IPS DF 4.7 (cell line): ENCODE results near the gene NRXN2.

ENCODE experiments used
- DNase-seq: peaks from one replicate; pipeline ENCODE4 v3.0.0-alpha.2; 2013; ENCODE audit warnings: low spot score; ENCODE audit errors: extremely low read depth

NRXN2 gene

DNA sequence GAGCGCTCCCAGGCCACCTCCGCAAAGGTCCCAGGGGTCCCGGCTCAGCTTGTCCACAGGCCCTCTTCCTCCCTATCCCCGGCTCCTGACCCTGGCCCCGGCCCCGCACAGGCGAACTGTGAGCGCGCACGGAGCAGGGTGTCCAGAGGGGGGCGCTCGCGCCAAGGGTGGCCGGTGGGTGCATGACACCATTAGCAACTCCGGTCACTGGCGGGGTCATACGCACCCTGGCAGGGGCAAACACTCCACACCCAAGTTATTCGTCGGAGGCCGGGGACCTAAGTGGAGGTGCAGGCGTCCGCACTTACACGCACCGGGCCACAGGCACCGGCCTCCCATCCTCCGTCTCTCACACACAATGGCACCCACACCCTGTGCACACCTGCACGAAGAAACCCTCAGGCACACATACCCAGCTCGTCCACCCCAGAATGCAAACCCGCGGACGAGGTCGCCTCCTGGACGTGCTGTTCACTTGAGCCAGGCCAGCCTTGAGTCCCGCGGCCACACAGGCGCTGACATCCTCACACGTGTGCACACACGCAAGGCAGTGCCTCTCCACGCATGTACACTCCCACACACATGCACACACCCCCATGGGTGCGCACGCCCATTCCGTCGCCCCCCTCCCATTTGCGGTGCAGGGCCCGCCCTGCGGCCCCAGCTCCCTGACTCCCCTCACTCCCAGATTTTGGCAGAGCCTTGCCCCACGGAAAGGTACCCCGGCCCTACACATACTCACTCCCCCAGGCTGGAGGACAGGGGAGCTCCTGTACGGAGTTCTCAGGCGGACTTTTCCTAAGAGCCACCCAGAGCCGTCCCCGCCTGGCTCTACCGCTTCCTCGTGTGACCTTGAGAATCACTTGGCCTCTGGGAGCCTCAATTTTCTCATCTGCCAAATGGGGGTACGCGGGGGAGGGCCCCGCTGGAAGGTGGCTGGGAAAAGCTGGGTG, 20.9 kb upstream of the NRXN2 start, which contains the start of gene RASGRP2:
RASGRP2 (minus strand) TSS at position 552 of the 953 bp plus-strand sequence. CDS start 1,276 bp downstream, outside the sequence.
- DNase-seq: no peak

DNA sequence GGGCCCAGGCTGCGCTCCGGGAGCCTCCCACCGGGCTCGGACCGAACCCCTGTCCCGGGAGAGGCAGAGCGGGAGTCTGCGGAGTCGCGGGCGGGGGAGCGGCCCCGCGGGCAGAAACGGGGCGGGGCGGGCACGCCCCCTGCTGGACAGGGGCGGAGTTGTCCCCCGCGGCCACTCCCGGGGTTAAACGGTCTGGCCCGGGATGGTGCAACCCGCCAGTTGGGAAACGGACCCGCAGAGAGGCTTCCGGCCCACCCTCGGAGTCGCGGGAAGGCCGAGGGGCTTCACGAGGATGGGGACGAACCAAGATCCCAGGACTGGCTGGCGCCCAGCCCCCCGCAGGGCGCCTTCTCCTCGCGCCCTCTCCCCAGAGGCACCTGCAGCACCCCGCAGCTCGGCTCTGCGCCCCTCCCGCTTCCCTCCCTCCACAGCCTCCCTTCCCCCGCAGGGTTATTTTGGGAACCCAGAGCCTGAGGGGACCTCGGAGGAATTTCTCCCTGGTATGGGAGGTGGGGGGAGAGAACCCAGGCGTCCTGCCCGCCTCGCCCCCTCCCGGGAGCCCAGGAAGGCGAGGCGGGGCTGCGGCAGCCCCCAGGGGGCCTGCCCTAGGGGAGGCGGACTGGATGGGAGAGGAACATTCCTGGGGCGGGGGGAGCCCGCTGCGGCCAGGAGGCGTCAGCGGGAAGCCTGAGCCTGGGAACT, 20.0 kb upstream of the NRXN2 start:
- no peak for DNase-seq

DNA sequence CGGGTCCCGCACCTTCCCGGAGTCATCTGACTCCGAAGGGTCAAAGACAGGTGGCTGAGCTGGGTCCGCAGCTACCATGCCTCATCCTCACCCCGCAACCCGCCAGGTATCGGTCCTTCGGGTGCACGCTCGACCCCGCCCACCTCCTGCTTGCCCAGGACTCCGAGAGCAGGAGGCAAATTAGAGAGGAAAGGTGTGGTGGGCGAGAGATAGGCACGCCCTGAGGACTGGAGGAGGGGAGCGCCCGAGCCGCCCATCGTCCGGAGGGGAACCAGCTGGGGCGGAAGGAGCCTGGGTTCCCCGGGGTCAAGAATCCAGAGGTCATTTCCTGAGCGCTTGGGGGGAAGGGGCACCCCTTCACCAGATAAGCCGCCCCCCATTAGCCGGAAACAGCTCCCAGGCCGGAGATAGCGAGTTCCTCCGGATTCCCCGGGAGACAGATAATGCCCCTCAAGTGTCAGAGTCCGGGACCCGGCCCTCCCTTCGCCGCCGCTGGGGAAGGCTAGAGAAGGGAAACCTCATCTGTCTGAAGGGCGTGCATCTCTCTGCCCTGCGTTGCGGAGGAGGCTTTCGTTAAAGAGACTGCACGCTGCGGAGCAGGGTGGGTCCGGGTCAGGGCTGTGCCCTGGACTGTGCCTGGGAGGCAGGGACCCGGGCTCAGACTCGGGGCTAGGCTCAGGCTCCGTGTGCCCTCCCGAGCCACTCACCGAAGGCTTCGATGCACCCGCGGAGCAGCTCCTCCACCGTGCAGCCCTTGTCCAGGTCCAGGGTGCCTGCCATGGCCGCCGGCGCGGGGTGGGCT, 19.3 kb upstream of the NRXN2 start:
- no peak for DNase-seq

- no peak for DNase-seq
Measured at GRCh38 chr11:64741375-64742086, 18.5 kb upstream of the NRXN2 start.

- DNase-seq: no peak
Measured at GRCh38 chr11:64739871-64740270, 16.9 kb upstream of the NRXN2 start.

GRCh38 chr11:64736654-64737053, 13.7 kb upstream of the NRXN2 start:
- DNase-seq: no peak

GRCh38 chr11:64735725-64736259, 12.8 kb upstream of the NRXN2 start:
- no peak for DNase-seq

DNA sequence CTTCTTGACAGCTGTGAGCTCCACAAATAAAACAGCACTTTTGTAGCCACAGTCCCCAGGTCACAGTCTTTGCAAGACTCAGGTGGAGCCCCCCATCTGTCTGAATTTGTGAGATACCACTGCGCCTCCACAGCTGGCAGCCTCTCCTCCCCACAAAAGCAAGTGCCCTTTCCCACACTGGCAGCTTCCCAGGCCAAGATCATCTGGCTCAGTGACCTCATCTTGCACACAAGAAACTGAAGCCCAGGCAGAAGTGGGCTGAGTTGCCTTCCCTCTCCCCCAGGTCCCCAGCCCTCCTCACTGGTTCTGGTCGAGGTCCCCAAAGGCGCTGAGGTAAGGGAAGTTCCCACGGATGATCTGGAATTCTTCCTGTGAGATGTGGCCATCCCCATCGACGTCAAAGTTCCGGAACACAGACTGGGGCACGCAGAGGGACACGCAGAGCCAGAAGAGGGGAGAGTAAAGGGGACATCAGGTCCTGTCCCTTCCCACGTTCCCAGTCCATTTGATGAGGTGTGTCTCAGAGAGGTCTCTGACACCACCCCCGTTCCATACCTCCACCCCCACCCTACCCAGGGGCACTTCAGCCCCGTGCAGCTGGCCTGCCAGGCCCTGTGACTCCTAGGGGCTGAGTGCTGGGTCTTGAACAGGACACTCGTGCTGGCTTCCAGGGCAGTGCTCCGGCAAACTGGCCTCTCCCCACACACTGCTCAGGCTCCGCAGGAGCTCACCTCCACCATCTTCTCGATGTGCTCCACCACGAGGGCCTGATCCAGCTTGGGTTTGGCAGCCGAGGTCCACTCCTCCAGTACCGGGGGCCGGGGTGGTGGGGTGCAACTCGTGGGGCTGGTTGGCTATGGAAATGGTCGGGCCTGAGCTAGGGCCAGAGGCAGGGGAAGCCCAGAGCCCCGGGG, 12.1 kb upstream of the NRXN2 start:
- no peak for DNase-seq

- no peak for DNase-seq
Measured at GRCh38 chr11:64731601-64732000, 8.6 kb upstream of the NRXN2 start.

DNA sequence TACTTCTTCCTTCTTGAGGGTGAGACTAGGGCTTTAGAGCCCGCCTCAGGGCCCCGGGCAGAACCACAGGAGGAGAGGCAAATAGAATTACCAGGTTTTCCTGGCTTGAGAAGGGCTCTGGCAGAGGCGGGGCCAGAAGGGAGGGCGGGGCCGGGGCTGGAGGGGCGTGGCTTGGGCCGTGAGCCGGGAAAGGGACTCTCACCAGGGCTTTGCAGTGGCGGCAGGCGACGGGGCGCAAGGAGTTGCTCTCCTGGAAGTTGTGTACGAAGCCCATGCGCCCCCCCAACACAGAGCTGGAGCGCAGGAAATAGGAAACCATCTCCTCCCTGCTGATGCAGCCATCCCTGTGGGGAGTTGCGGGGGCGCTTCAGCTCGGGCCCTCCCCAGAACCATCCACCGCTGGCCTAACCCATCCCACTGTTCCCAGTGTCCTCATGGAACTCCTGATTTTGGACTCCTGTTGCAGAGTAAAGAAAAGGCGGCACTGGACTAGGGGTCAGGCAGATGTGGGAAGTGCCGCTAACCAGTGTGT, 6.9 kb upstream of the NRXN2 start:
- DNase-seq: no peak

GRCh38 chr11:64728757-64729365, 5.9 kb upstream of the NRXN2 start:
- no peak for DNase-seq

DNA sequence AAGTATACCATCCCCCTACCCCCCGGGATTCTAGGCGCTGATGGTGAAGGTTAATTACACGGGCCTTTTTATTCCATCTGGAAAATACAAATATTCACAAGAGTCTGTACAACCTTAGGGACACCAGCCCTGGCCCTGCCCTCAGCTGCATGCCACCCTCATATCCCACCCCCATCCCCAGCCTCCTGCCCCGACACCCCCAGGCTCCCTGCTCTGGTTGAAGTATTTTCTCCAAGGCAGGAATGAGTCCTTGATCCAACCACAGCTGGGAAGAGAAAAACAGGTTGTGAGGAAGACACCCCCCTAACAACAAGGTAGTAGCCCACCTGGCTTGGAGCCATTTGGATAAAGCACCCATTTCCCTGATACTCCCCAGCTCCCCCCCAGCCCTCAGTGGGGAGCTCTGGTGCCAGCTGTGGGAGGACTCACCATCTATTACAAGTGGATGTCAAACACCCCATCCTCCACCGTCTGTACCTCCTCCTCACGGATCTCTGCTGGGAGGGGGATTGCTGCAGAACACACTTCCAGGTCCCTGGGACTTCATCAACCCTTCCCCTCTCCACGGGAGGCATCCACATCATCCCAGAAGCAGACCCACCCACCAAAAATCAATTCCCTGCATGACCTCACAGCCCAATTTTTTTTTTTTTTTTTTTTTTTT, 4.0 kb upstream of the NRXN2 start:
- no peak for DNase-seq

- no peak for DNase-seq
Measured at GRCh38 chr11:64726211-64726641, 3.2 kb upstream of the NRXN2 start.

GRCh38 chr11:64724863-64725532, 2.0 kb upstream of the NRXN2 start:
- no peak for DNase-seq

GRCh38 chr11:64723907-64724862, 1.2 kb upstream of the NRXN2 start:
- no peak for DNase-seq
